ENCODE data around the gene FBXO34.

DNA sequence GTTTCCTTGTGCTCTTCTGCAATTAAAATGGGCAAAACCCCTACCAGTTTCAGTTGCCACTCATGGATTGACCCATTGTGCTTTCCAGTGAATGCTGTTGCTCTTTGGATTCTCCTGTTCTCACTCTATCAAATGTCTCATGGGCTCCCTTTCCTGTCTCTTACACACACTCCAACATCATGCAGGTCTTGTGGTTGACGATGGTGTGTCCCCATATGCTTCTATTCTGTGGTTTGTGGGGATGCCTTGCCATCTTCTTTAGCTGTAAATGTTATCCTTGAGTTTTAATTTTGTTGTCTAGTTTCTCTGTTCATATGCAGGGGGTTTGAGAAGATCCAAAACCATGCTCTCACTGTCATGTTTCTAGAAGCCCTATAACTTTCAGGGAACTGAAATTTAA, 31.9 kb upstream of the FBXO34 start:
- TF ChIP-seq EGR1 (IDR thresholded peaks at IDR 0.05) (no peak), EP300 (IDR thresholded peaks at IDR 0.05; ENCODE audit: borderline replicate concordance) (no peak), RAD21 (IDR thresholded peaks at IDR 0.05; ENCODE audit: low read depth) (no peak), TAF1 (IDR thresholded peaks at IDR 0.05; ENCODE audit: low read depth) (no peak), TCF12 (IDR thresholded peaks at IDR 0.05; ENCODE audit: low read depth) (no peak), YY1 (IDR thresholded peaks at IDR 0.05; ENCODE audit: low read depth) (no peak), NFIC (IDR thresholded peaks at IDR 0.05) (no peak), FOXM1 (IDR thresholded peaks at IDR 0.05; ENCODE audit: borderline replicate concordance, low read depth) (no peak), TEAD4 (IDR thresholded peaks at IDR 0.05) (no peak), CEBPB (IDR thresholded peaks at IDR 0.05) (no peak), ZBTB7A (IDR thresholded peaks at IDR 0.05; ENCODE audit: low read depth) (no peak)
- TF ChIP-seq, protein P1, sequence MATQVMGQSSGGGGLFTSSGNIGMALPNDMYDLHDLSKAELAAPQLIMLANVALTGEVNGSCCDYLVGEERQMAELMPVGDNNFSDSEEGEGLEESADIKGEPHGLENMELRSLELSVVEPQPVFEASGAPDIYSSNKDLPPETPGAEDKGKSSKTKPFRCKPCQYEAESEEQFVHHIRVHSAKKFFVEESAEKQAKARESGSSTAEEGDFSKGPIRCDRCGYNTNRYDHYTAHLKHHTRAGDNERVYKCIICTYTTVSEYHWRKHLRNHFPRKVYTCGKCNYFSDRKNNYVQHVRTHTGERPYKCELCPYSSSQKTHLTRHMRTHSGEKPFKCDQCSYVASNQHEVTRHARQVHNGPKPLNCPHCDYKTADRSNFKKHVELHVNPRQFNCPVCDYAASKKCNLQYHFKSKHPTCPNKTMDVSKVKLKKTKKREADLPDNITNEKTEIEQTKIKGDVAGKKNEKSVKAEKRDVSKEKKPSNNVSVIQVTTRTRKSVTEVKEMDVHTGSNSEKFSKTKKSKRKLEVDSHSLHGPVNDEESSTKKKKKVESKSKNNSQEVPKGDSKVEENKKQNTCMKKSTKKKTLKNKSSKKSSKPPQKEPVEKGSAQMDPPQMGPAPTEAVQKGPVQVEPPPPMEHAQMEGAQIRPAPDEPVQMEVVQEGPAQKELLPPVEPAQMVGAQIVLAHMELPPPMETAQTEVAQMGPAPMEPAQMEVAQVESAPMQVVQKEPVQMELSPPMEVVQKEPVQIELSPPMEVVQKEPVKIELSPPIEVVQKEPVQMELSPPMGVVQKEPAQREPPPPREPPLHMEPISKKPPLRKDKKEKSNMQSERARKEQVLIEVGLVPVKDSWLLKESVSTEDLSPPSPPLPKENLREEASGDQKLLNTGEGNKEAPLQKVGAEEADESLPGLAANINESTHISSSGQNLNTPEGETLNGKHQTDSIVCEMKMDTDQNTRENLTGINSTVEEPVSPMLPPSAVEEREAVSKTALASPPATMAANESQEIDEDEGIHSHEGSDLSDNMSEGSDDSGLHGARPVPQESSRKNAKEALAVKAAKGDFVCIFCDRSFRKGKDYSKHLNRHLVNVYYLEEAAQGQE (IDR thresholded peaks at IDR 0.05; ENCODE audit: low read depth), result no peak
- TF ChIP-seq, protein P2, sequence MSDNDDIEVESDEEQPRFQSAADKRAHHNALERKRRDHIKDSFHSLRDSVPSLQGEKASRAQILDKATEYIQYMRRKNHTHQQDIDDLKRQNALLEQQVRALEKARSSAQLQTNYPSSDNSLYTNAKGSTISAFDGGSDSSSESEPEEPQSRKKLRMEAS (IDR thresholded peaks at IDR 0.05), result no peak
- TF ChIP-seq, protein P3, sequence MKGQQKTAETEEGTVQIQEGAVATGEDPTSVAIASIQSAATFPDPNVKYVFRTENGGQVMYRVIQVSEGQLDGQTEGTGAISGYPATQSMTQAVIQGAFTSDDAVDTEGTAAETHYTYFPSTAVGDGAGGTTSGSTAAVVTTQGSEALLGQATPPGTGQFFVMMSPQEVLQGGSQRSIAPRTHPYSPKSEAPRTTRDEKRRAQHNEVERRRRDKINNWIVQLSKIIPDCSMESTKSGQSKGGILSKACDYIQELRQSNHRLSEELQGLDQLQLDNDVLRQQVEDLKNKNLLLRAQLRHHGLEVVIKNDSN (IDR thresholded peaks at IDR 0.05), result no peak

All from Ishikawa (cell line).